ENCODE measurements around the gene GAB2.

GRCh38 chr11:78220218-78221157 lies 197.1 kb downstream of the GAB2 start:
- TF ChIP-seq, protein P1, sequence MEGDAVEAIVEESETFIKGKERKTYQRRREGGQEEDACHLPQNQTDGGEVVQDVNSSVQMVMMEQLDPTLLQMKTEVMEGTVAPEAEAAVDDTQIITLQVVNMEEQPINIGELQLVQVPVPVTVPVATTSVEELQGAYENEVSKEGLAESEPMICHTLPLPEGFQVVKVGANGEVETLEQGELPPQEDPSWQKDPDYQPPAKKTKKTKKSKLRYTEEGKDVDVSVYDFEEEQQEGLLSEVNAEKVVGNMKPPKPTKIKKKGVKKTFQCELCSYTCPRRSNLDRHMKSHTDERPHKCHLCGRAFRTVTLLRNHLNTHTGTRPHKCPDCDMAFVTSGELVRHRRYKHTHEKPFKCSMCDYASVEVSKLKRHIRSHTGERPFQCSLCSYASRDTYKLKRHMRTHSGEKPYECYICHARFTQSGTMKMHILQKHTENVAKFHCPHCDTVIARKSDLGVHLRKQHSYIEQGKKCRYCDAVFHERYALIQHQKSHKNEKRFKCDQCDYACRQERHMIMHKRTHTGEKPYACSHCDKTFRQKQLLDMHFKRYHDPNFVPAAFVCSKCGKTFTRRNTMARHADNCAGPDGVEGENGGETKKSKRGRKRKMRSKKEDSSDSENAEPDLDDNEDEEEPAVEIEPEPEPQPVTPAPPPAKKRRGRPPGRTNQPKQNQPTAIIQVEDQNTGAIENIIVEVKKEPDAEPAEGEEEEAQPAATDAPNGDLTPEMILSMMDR (IDR thresholded peaks at IDR 0.05), result no peak
- TF ChIP-seq EZH2 (IDR thresholded peaks at IDR 0.05; ENCODE audit: borderline replicate concordance, insufficient read depth, low read depth, low read length, poor library complexity, severe bottlenecking), result no peak
